ENCODE data around the gene DUS1L. TPM values are rescaled to one million over a fixed set of nuclear protein-coding genes. Genes with fewer than 3 reads are reported as not detected.

The DUS1L gene
- polyA plus RNA-seq, 1 donor (not counting 4 experiments of a cell fraction or from before 2014, with no cell fraction given), result 49.1 TPM

GRCh38 chr17:82089723-82090548 lies 24.3 kb upstream of the DUS1L start:
- Histone ChIP-seq H3K9ac (ENCODE audit: control insufficient read depth, extremely low read depth, insufficient read depth, low read length) (no peak overlapping the region), H4K20me1 (ENCODE audit: control insufficient read depth, extremely low read depth, insufficient read depth, low read length) (peaks cover 25% of the 10 kb centered on the region), H3K27me3 (ENCODE audit: control insufficient read depth, extremely low read depth, insufficient read depth, low read length) (no peaks in the 10 kb centered on the region), H3K79me2 (ENCODE audit: control insufficient read depth, insufficient read depth, low read length) (peaks cover 61% of the 10 kb centered on the region), H3K4me1 (ENCODE audit: control insufficient read depth, extremely low read depth, insufficient read depth, low read length) (no peaks in the 10 kb centered on the region), H3K36me3 (ENCODE audit: control insufficient read depth in 2 of 2, extremely low read depth in 1 of 2, insufficient read depth in 2 of 2, low read length in 2 of 2) (peaks cover 55 to 56% of the 10 kb centered on the region in 2 experiments), H3K4me3 (ENCODE audit: control insufficient read depth in 2 of 3, extremely low read depth in 1 of 3, insufficient read depth in 2 of 3, low read depth in 1 of 3, low read length in 3 of 3) (no peak overlapping the region), H3K4me2 (ENCODE audit: control insufficient read depth, extremely low read depth, insufficient read depth, low read depth, low read length) (no peak overlapping the region), H2AFZ (ENCODE audit: control insufficient read depth, low read length) (no peak overlapping the region), H3K9me1 (ENCODE audit: control insufficient read depth, extremely low read depth, insufficient read depth, low read length) (no peaks in the 10 kb centered on the region), H3K9me3 (ENCODE audit: control insufficient read depth, low read depth, low read length) (no peaks in the 10 kb centered on the region), H3K27ac (ENCODE audit: control insufficient read depth, insufficient read depth, low read length) (no peak overlapping the region)
- DNase-seq (ENCODE audit: low read depth, low spot score) (no peak), FAIRE-seq (no peak)
- TF ChIP-seq EZH2 (IDR thresholded peaks at IDR 0.05; ENCODE audit: low read length) (no peak), CTCF (optimal IDR thresholded peaks at IDR 0.05 in 1 of 3, IDR thresholded peaks at IDR 0.05 in 1 of 3, conservative IDR thresholded peaks at IDR 0.05 in 1 of 3; ENCODE audit: extremely low read depth in 1 of 3, insufficient read depth in 2 of 3, low read length in 3 of 3) (no peak)
- dilution Hi-C loops (cut with MboI; ENCODE audit: extremely low pct_ligation_motif_present, low sequenced_read_pairs), result no loop called here

GRCh38 chr17:82088838-82089722 lies 23.5 kb upstream of the DUS1L start:
- H3K4me3 ChIP-seq (ENCODE audit: control insufficient read depth in 2 of 3, extremely low read depth in 1 of 3, insufficient read depth in 2 of 3, low read depth in 1 of 3, low read length in 3 of 3), result no peak overlapping the region
- no peak overlapping the region for H2AFZ ChIP-seq (ENCODE audit: control insufficient read depth, low read length)
- no peaks in the 10 kb centered on the region for H3K4me1 ChIP-seq (ENCODE audit: control insufficient read depth, extremely low read depth, insufficient read depth, low read length)
- no peaks in the 10 kb centered on the region for H3K27me3 ChIP-seq (ENCODE audit: control insufficient read depth, extremely low read depth, insufficient read depth, low read length)
- H3K79me2 ChIP-seq (ENCODE audit: control insufficient read depth, insufficient read depth, low read length), result peaks cover 58% of the 10 kb centered on the region
- no peak for DNase-seq (ENCODE audit: low read depth, low spot score)
- H3K36me3 ChIP-seq (ENCODE audit: control insufficient read depth in 2 of 2, extremely low read depth in 1 of 2, insufficient read depth in 2 of 2, low read length in 2 of 2), result peaks cover 58 to 63% of the 10 kb centered on the region in 2 experiments
- no peaks in the 10 kb centered on the region for H3K9me1 ChIP-seq (ENCODE audit: control insufficient read depth, extremely low read depth, insufficient read depth, low read length)
- H3K9ac ChIP-seq (ENCODE audit: control insufficient read depth, extremely low read depth, insufficient read depth, low read length), result no peak overlapping the region
- H3K27ac ChIP-seq (ENCODE audit: control insufficient read depth, insufficient read depth, low read length), result no peak overlapping the region
- no peak overlapping the region for H3K4me2 ChIP-seq (ENCODE audit: control insufficient read depth, extremely low read depth, insufficient read depth, low read depth, low read length)
- TF ChIP-seq EZH2 (IDR thresholded peaks at IDR 0.05; ENCODE audit: low read length), result no peak
- no peak for TF ChIP-seq CTCF (optimal IDR thresholded peaks at IDR 0.05 in 1 of 3, IDR thresholded peaks at IDR 0.05 in 1 of 3, conservative IDR thresholded peaks at IDR 0.05 in 1 of 3; ENCODE audit: extremely low read depth in 1 of 3, insufficient read depth in 2 of 3, low read length in 3 of 3)
- dilution Hi-C loops (cut with MboI; ENCODE audit: extremely low pct_ligation_motif_present, low sequenced_read_pairs), result no loop called here
- FAIRE-seq, result no peak
- no peaks in the 10 kb centered on the region for H3K9me3 ChIP-seq (ENCODE audit: control insufficient read depth, low read depth, low read length)
- H4K20me1 ChIP-seq (ENCODE audit: control insufficient read depth, extremely low read depth, insufficient read depth, low read length), result peaks cover 26% of the 10 kb centered on the region

All from keratinocyte (primary cell).